GM10266 (cell line): ENCODE measurements around the gene WFDC5.
"Not testable (repeated sequence)": the region's sequence is repeated elsewhere in the genome, so short reads cannot be mapped to it uniquely, and the experiment has no call there.

Source experiments
- DNase-seq: peaks from one replicate; pipeline ENCODE4 v3.0.0; 2012; ENCODE audit errors: extremely low spot score
- TF ChIP-seq, protein P1 (sequence below): IDR thresholded peaks from 2 replicates; pipeline ENCODE4 v1.5.1; 2012; ENCODE audit warnings: mild to moderate bottlenecking, low read depth; ENCODE audit not compliant: control insufficient read depth, insufficient read depth; ENCODE audit errors: missing control alignments

WFDC5 gene

DNA sequence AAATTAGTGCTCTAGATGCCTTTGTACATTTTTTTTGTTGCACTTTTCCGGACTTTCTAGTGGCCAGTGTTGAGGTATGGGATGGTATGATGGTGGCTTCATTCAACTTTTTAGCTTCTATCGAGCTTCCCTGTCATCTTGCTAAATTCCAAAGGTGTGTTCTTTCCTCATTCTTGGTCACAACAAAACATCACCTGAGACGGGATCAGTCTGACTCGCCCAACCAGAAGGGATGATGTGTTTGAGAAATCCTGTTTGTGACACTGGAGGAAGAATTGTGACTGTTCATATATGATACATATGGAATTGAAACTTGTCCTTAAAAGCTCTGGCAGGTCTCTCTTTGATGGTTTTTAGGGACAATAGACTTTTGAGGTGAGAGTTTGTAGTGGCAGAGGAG is 47.9 kb downstream of the WFDC5 start:
- DNase-seq = no peak
- TF ChIP-seq, protein P1, sequence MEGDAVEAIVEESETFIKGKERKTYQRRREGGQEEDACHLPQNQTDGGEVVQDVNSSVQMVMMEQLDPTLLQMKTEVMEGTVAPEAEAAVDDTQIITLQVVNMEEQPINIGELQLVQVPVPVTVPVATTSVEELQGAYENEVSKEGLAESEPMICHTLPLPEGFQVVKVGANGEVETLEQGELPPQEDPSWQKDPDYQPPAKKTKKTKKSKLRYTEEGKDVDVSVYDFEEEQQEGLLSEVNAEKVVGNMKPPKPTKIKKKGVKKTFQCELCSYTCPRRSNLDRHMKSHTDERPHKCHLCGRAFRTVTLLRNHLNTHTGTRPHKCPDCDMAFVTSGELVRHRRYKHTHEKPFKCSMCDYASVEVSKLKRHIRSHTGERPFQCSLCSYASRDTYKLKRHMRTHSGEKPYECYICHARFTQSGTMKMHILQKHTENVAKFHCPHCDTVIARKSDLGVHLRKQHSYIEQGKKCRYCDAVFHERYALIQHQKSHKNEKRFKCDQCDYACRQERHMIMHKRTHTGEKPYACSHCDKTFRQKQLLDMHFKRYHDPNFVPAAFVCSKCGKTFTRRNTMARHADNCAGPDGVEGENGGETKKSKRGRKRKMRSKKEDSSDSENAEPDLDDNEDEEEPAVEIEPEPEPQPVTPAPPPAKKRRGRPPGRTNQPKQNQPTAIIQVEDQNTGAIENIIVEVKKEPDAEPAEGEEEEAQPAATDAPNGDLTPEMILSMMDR = no peak

DNA sequence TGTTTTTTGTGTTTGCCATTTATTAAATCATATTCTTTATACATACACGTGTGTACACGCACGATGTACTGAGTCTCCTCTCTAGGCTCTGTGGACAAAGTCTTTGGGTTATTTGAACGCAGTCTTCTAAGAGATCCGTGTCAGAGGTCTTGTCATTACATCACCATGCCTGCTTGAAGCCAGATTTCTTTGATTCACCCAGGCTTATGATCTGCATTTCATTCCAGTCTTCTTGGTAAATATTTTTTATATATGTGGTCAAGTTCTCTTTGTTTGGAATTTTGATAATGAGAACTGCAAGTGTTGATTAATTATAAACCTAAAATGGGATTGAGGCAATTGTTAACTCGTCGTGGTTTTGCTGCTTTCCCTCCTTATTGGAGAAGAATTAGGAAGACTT is 48.6 kb downstream of the WFDC5 start:
- TF ChIP-seq, protein P1 = no peak
- DNase-seq = no peak

DNA sequence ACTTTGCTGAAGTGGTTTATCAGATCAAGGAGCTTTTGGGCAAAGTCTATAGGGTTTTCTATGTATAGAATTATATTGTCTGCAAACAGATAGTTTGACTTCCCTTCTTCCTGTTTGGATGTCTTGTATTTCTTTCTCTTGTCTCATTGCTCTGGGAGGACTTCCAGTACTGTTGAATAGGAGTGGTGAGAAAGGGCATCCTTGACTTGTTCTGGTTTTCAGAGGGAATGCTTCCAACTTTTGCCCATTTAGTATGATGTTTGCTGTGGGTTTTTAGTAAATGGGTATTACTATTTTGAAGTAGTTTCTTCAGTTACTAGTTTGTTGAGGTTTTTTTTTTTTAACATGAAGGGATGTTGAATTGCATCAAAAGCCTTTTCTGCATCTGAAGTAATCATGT is 50.2 kb downstream of the WFDC5 start:
- TF ChIP-seq, protein P1 = no peak
- no peak for DNase-seq

DNA sequence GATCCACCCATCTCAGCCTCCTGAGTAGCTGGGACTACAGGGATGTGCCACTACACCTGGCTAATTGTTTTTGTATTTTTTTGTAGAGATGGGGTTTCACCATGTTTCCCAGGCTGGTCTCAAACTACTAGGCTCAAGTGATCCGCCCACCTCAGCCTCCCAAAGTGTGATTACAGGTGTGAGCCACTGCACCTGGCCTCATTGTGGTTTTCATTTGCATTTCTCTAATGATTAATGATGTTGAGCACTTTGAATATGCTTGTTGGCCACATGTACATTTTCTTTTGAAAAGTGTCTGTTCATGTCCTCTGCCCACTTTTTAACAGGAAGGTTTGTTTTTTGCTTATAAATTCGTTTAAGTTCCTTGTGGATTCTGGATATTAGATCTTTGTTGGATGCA is 51.9 kb downstream of the WFDC5 start:
- DNase-seq = not testable (repeated sequence)

DNA sequence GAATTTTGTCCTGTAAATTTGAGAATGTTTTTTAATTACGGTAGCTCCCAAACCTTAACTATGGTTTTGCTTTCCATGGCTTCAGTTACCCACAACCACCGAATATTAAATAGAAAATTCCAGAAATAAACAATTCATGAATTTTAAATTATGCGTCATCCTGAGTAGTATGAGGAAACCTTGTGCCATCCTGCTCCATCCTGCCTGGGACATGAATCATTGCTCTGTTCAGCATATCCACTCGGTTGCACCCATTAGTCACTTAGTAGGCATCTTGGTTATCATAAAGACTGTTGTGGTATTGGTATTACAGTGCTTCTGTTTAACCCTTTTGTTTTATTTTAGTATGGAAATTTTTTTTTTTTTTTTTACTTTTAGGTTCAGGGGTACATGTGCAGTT is 53.7 kb downstream of the WFDC5 start:
- TF ChIP-seq, protein P1 = no peak

DNA sequence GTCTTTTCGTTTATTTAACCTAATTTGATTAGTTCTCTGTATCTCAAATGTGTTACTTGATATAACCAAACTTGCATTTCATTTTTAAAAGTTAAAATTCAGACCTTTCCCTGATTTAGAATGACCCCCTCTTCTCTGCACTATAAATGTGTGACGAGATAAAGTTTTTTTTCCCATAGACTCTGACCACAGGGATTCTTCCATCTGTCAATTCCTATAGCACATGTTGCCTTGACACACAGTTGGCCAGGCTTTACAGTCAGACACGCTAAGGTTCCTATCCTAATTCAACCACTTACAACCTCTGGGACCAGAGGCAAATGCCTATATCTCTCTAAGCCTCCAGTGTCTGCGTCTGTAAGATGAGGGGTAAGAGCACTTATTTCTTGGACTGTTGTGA is 54.7 kb downstream of the WFDC5 start:
- DNase-seq = no peak
- TF ChIP-seq, protein P1 = no peak

More for the DNA sequence above, 53.7 kb downstream of the WFDC5 start:
- DNase-seq = no peak
